DOHH2 (cell line): ENCODE results near the gene TDRD10.

ENCODE experiments used
- EZH2phosphoT487 ChIP-seq: fragments of 200-600 bp; sonication (generic); IDR thresholded peaks from 2 replicates; pipeline ENCODE4 v1.6.1; 2017; ENCODE audit warnings: borderline replicate concordance, mild to moderate bottlenecking, antibody characterized with exemption, low read length, moderate library complexity, mixed read lengths
- TF ChIP-seq, protein P1 (sequence below): fragments of 200-600 bp; sonication (generic); IDR thresholded peaks from one replicate; pipeline ENCODE4 v1.5.1; 2014; ENCODE audit warnings: antibody characterized with exemption, mild to moderate bottlenecking, low read depth, low read length; ENCODE audit not compliant: poor library complexity, severe bottlenecking

DNA sequence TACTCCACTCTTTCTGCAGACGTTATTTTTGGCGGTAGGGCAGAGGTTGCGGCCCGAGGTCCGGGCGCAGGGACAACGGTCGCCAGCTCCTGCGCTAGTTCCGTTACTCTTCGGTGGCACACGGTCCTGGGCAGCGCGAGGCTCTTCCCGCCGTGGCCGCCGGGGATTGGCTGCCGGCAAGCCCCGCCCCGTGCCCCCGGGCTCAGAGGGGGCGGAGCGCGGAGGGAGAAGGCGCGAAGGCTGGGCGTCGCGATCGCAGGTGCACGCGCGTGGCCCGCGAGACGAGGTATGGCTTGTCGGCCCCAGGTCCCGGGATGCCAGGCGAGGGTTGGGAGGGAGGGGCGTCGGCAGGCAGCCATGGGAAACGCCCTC, 711 bp downstream of the TDRD10 start:
- TF ChIP-seq, protein P1, sequence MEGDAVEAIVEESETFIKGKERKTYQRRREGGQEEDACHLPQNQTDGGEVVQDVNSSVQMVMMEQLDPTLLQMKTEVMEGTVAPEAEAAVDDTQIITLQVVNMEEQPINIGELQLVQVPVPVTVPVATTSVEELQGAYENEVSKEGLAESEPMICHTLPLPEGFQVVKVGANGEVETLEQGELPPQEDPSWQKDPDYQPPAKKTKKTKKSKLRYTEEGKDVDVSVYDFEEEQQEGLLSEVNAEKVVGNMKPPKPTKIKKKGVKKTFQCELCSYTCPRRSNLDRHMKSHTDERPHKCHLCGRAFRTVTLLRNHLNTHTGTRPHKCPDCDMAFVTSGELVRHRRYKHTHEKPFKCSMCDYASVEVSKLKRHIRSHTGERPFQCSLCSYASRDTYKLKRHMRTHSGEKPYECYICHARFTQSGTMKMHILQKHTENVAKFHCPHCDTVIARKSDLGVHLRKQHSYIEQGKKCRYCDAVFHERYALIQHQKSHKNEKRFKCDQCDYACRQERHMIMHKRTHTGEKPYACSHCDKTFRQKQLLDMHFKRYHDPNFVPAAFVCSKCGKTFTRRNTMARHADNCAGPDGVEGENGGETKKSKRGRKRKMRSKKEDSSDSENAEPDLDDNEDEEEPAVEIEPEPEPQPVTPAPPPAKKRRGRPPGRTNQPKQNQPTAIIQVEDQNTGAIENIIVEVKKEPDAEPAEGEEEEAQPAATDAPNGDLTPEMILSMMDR: no peak
- no peak for TF ChIP-seq EZH2phosphoT487
